SK-N-MC (cell line): ENCODE data around the gene CD48.

Experiments
- EZH2 ChIP-seq: fragments of 200-600 bp; sonication (generic); IDR thresholded peaks from one replicate; pipeline ENCODE4 v1.6.1; 2017; ENCODE audit warnings: antibody characterized with exemption
- POLR2AphosphoS5 ChIP-seq: IDR thresholded peaks from 2 replicates; pipeline ENCODE4 v1.6.1; 2012; ENCODE audit warnings: mild to moderate bottlenecking, low read depth, low read length, borderline replicate concordance

- TF ChIP-seq EZH2 (no peak), POLR2AphosphoS5 (no peak)
Measured at GRCh38 chr1:160708118-160708517, 3.5 kb downstream of the CD48 start.
